A549 (cell line): Measurements from ENCODE around the gene HEXIM2. TPM values are rescaled to one million over a fixed set of nuclear protein-coding genes. Genes with fewer than 3 reads are reported as not detected.
A peak's percentile ranks its signal among the peaks of the same experiment; 100 is the strongest.

Experiments
- ATAC-seq, 2 experiments: fragments of 200-7000 bp in 1 of 2; fragments of >200 bp in 1 of 2; cut with Nextera tagmentation in 1 of 2; cut with Tn5 transposase in 1 of 2; 3 replicates each; pipeline versions ENCODE4 v1.8.0 to v1.9.1; 2018 to 2020; ENCODE audit warnings: mild to moderate bottlenecking in 1 of 2, moderate library complexity in 1 of 2
- CTCF ChIA-PET: fragments of 300-600 bp; sonication (Branson Sonifier 250); formaldehyde crosslinking; extraction: SDS; loops from one replicate; lab custom pipeline; 2021; ENCODE audit warnings: antibody characterized with exemption, inconsistent platforms; lab: Yijun Ruan, JAX
- POLR2A ChIA-PET: fragments of 350-600 bp; formaldehyde crosslinking; extraction: SDS; loops from one replicate; lab custom pipeline; 2021; ENCODE audit warnings: antibody characterized with exemption, inconsistent platforms; lab: Yijun Ruan, JAX
- DNase-seq, 2 experiments: peaks; one replicate each; pipeline versions ENCODE4 v3.0.0 to v3.0.0-alpha.2; 2011 to 2016; ENCODE audit warnings: low read depth in 1 of 2, low spot score in 1 of 2
- FAIRE-seq: peaks from 2 replicates; lab custom pipeline; 2011; peaks lifted over from hg19 to GRCh38; lab: Jason Lieb, UNC
- H3K27ac ChIP-seq, 2 experiments: fragments of >200 bp; sonication (Bioruptor Twin); formaldehyde crosslinking; 3 replicates each; pipeline ENCODE4 v1.5.1; 2016 to 2017
- H3K4me1 ChIP-seq: fragments of >200 bp; sonication (Bioruptor Twin); formaldehyde crosslinking; 3 replicates; pipeline ENCODE4 v1.6.1; 2016
- H3K4me2 ChIP-seq: fragments of >200 bp; sonication (Bioruptor Twin); formaldehyde crosslinking; 3 replicates; pipeline ENCODE4 v1.6.1; 2016
- H3K4me3 ChIP-seq: fragments of >200 bp; sonication (Bioruptor Twin); formaldehyde crosslinking; 3 replicates; pipeline ENCODE4 v1.5.1; 2016
- H3K9me3 ChIP-seq: fragments of >200 bp; sonication (Bioruptor Twin); formaldehyde crosslinking; 3 replicates; pipeline ENCODE4 v1.6.1; 2016
- ATOH8 ChIP-seq: fragments of 250-450 bp; sonication (Bioruptor Pico); IDR thresholded peaks from 2 replicates; pipeline ENCODE4 v1.5.0; 2020; ENCODE audit warnings: low read depth, mild to moderate bottlenecking, moderate library complexity
- CBX2 ChIP-seq: fragments of 200-600 bp; sonication (generic); IDR thresholded peaks from 2 replicates; pipeline ENCODE4 v1.6.1; 2016; ENCODE audit warnings: low read depth, mild to moderate bottlenecking, borderline replicate concordance
- EHF ChIP-seq: fragments of 250-450 bp; sonication (Bioruptor Pico); IDR thresholded peaks from 2 replicates; pipeline ENCODE4 v1.5.0; 2020; ENCODE audit warnings: mild to moderate bottlenecking
- FOSL2 ChIP-seq, 2 experiments: fragments of 450-650 bp in 1 of 2; fragments of >200 bp in 1 of 2; sonication (Bioruptor Twin) in 1 of 2; formaldehyde crosslinking; IDR thresholded peaks; 2 replicates each; pipeline versions ENCODE4 v1.5.0 to v1.6.1; 2016 to 2020; ENCODE audit warnings: mild to moderate bottlenecking in 1 of 2, moderate library complexity in 1 of 2
- HMGXB4 ChIP-seq: fragments of 250-450 bp; sonication (Bioruptor Pico); IDR thresholded peaks from 2 replicates; pipeline ENCODE4 v1.5.0; 2021; ENCODE audit warnings: mild to moderate bottlenecking, moderate library complexity, borderline replicate concordance
- HOXA7 ChIP-seq: fragments of 250-450 bp; sonication (Bioruptor Pico); IDR thresholded peaks from 2 replicates; pipeline ENCODE4 v1.5.0; 2020; ENCODE audit warnings: mild to moderate bottlenecking, moderate library complexity
- HOXB13 ChIP-seq: fragments of 250-450 bp; sonication (Bioruptor Pico); IDR thresholded peaks from 2 replicates; pipeline ENCODE4 v1.5.0; 2020; ENCODE audit warnings: low read depth, mild to moderate bottlenecking, moderate library complexity
- HOXB5 ChIP-seq: fragments of 250-450 bp; sonication (Bioruptor Pico); IDR thresholded peaks from 2 replicates; pipeline ENCODE4 v1.5.0; 2020; ENCODE audit warnings: mild to moderate bottlenecking, moderate library complexity
- KDM1A ChIP-seq: fragments of 200-600 bp; sonication (generic); IDR thresholded peaks from 2 replicates; pipeline ENCODE4 v1.6.1; 2016; ENCODE audit warnings: low read depth, mild to moderate bottlenecking
- KDM5A ChIP-seq: fragments of 200-600 bp; sonication (generic); IDR thresholded peaks from 2 replicates; pipeline ENCODE4 v1.6.1; 2016; ENCODE audit warnings: antibody characterized with exemption, mild to moderate bottlenecking
- MAFK ChIP-seq: fragments of 450-650 bp; IDR thresholded peaks from 2 replicates; pipeline ENCODE4 v1.6.1; 2014; ENCODE audit not compliant: partially characterized antibody
- MAZ ChIP-seq: fragments of 150-350 bp; IDR thresholded peaks from 2 replicates; pipeline ENCODE4 v1.6.1; 2014; ENCODE audit warnings: antibody characterized with exemption, low read depth, low read length, borderline replicate concordance
- MYC ChIP-seq: IDR thresholded peaks from 2 replicates; pipeline ENCODE4 v1.6.1; 2012; ENCODE audit warnings: mild to moderate bottlenecking, inconsistent platforms, low read length, improper control_type of control experiment, borderline replicate concordance
- NR3C1 ChIP-seq: fragments of >200 bp; sonication (Bioruptor Twin); formaldehyde crosslinking; IDR thresholded peaks from 3 replicates; pipeline ENCODE4 v1.6.1; 2017
- PHF8 ChIP-seq: fragments of 200-600 bp; sonication (generic); IDR thresholded peaks from 2 replicates; pipeline ENCODE4 v1.6.1; 2016; ENCODE audit warnings: low read depth, mild to moderate bottlenecking, antibody characterized with exemption, moderate library complexity, borderline replicate concordance
- POLR2A ChIP-seq: IDR thresholded peaks from 2 replicates; pipeline ENCODE4 v1.6.1; 2012; ENCODE audit warnings: mild to moderate bottlenecking, low read length
- RAD21 ChIP-seq, 2 experiments: fragments of >200 bp in 1 of 2; sonication (Bioruptor Twin) in 1 of 2; formaldehyde crosslinking in 1 of 2; IDR thresholded peaks in 1 of 2; conservative IDR thresholded peaks in 1 of 2; 2 replicates in 1 of 2; 3 replicates in 1 of 2; pipeline ENCODE4 v1.6.1; 2012 to 2018; ENCODE audit warnings: inconsistent platforms in 1 of 2
- RARB ChIP-seq: fragments of 250-450 bp; sonication (Bioruptor Pico); IDR thresholded peaks from 2 replicates; pipeline ENCODE4 v1.8.0; 2021; ENCODE audit warnings: mild to moderate bottlenecking, moderate library complexity
- RCOR1 ChIP-seq: fragments of 150-350 bp; IDR thresholded peaks from 2 replicates; pipeline ENCODE4 v1.6.1; 2014; ENCODE audit warnings: antibody characterized with exemption, low read length, low read depth
- RFX5 ChIP-seq: fragments of 450-650 bp; IDR thresholded peaks from 2 replicates; pipeline ENCODE4 v1.7.1; 2014; ENCODE audit warnings: antibody characterized with exemption, mild to moderate bottlenecking, moderate library complexity
- TP53 ChIP-seq: fragments of 250-450 bp; sonication (Bioruptor Pico); IDR thresholded peaks from 2 replicates; pipeline ENCODE4 v1.5.0; 2021; ENCODE audit warnings: mild to moderate bottlenecking, moderate library complexity
- USF2 ChIP-seq: fragments of 450-650 bp; IDR thresholded peaks from 2 replicates; pipeline ENCODE4 v1.6.1; 2014; ENCODE audit warnings: antibody characterized with exemption
- ZC3H11A ChIP-seq: fragments of 450-650 bp; IDR thresholded peaks from 2 replicates; pipeline ENCODE4 v1.6.1; 2014; ENCODE audit warnings: antibody characterized with exemption, mild to moderate bottlenecking
- ZNF302 ChIP-seq: fragments of 250-450 bp; sonication (Bioruptor Pico); IDR thresholded peaks from 2 replicates; pipeline ENCODE4 v1.9.0; 2021; ENCODE audit warnings: inconsistent platforms, mild to moderate bottlenecking, moderate library complexity
- WGBS: methylation state at CpG from one replicate; pipeline ENCODE4 v1.1.6; 2017; ENCODE audit errors: missing lambda C conversion rate; 5-methylcytosine and 5-hydroxymethylcytosine counted together
- polyA plus RNA-seq, 4 experiments: library from polyadenylated mRNA; depleted of rRNA in 3 of 4; stranded (reverse); fragments of >200 nt; fragmentation: RNase III in 1 of 4; extraction: RNeasy Plus Mini Kit Qiagen cat#74134 plus additional on column Dnase treatment in 1 of 4; gene quantifications; 2 replicates in 3 of 4; 3 replicates in 1 of 4; pipeline ENCODE4 v1.2.3, GENCODE V29; 2011 to 2017
- TF ChIP-seq, protein P1 (sequence below): IDR thresholded peaks from 2 replicates; pipeline ENCODE4 v1.6.1; 2012
- TF ChIP-seq, protein P2 (sequence below): IDR thresholded peaks from 2 replicates; pipeline ENCODE4 v1.6.1; 2012; ENCODE audit warnings: low read depth, borderline replicate concordance
- TF ChIP-seq, protein P3 (sequence below): fragments of 200-600 bp; sonication (generic); IDR thresholded peaks from 2 replicates; pipeline ENCODE4 v1.6.1; 2016; ENCODE audit warnings: antibody characterized with exemption, mild to moderate bottlenecking, moderate library complexity
- TF ChIP-seq, protein P4 (sequence below): fragments of >200 bp; sonication (Bioruptor Twin); formaldehyde crosslinking; IDR thresholded peaks from 3 replicates; pipeline ENCODE4 v1.5.1; 2016

HEXIM2 gene
- polyA plus RNA-seq, 2 of the 4 experiments (the other 2 are of a cell fraction) = 15.5 to 23.1 TPM

- H3K27ac ChIP-seq = peak overlapping the region; percentile 92 to 94
- ChIA-PET POLR2A (interaction anchor here (0.6 to 7.5 kb wide), 47 partner anchors 8 to 374 kb away, joined by 3 to 404 read pairs (median 9); partner anchors contain the start of genes ACBD4, FMNL1, HEXIM2 and MAP3K14), CTCF (interaction anchor here (0.6 to 43.5 kb wide), 30 partner anchors 16 to 1697 kb away, joined by 3 to 2147 read pairs (median 5); partner anchors contain the start of genes ACBD4, FMNL1, HEXIM2 and PLCD3)
- H3K4me1 ChIP-seq = peaks cover 27% of the 10 kb centered on the region
- H3K4me3 ChIP-seq = peak overlapping the region; percentile 74
- H3K9me3 ChIP-seq = no peaks in the 10 kb centered on the region
- H3K4me2 ChIP-seq = peak overlapping the region; percentile 73
- peak; percentile 57 to 70 for ATAC-seq
- WGBS = 2% methylated on average over 31 of the region's 32 CpGs
- no peak for FAIRE-seq
- peak; percentile 90 to 93 for DNase-seq
- peak; percentile 95 for TF ChIP-seq MAZ
- no peak for TF ChIP-seq HOXB5 (CRISPR knock-in tag)
- TF ChIP-seq PHF8 = peak; percentile 38; the same call in 1 of the 2 replicates
- TF ChIP-seq HMGXB4 (CRISPR knock-in tag) = no peak; the same call in 1 of the 2 replicates
- 0 out of 2 replicates have a peak, but pooled peaks have one; percentile 51 for TF ChIP-seq HOXA7
- no peak for TF ChIP-seq TP53
- no peak for TF ChIP-seq CBX2
- no peak for TF ChIP-seq ATOH8 (CRISPR knock-in tag)
- TF ChIP-seq RFX5 = no peak
- no peak for TF ChIP-seq NR3C1
- TF ChIP-seq, protein P1, sequence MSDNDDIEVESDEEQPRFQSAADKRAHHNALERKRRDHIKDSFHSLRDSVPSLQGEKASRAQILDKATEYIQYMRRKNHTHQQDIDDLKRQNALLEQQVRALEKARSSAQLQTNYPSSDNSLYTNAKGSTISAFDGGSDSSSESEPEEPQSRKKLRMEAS = no peak; the same call in 1 of the 2 replicates
- TF ChIP-seq ZC3H11A = no peak
- peak; percentile 53 for TF ChIP-seq POLR2A
- TF ChIP-seq HOXB13 = no peak
- TF ChIP-seq, protein P2, sequence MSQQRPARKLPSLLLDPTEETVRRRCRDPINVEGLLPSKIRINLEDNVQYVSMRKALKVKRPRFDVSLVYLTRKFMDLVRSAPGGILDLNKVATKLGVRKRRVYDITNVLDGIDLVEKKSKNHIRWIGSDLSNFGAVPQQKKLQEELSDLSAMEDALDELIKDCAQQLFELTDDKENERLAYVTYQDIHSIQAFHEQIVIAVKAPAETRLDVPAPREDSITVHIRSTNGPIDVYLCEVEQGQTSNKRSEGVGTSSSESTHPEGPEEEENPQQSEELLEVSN = 0 out of 2 replicates have a peak, but pooled peaks have one; percentile 16
- TF ChIP-seq KDM5A = peak; percentile 46; the same call in 1 of the 2 replicates
- no peak for TF ChIP-seq KDM1A
- no peak for TF ChIP-seq RCOR1
- TF ChIP-seq RARB (CRISPR knock-in tag) = no peak
- no peak for TF ChIP-seq MAFK
- TF ChIP-seq FOSL2 (IDR thresholded peaks at IDR 0.05) = no peak
- no peak for TF ChIP-seq FOSL2 (CRISPR knock-in tag; IDR thresholded peaks at IDR 0.05)
- TF ChIP-seq MYC = no peak
- TF ChIP-seq USF2 = no peak
- TF ChIP-seq, protein P3, sequence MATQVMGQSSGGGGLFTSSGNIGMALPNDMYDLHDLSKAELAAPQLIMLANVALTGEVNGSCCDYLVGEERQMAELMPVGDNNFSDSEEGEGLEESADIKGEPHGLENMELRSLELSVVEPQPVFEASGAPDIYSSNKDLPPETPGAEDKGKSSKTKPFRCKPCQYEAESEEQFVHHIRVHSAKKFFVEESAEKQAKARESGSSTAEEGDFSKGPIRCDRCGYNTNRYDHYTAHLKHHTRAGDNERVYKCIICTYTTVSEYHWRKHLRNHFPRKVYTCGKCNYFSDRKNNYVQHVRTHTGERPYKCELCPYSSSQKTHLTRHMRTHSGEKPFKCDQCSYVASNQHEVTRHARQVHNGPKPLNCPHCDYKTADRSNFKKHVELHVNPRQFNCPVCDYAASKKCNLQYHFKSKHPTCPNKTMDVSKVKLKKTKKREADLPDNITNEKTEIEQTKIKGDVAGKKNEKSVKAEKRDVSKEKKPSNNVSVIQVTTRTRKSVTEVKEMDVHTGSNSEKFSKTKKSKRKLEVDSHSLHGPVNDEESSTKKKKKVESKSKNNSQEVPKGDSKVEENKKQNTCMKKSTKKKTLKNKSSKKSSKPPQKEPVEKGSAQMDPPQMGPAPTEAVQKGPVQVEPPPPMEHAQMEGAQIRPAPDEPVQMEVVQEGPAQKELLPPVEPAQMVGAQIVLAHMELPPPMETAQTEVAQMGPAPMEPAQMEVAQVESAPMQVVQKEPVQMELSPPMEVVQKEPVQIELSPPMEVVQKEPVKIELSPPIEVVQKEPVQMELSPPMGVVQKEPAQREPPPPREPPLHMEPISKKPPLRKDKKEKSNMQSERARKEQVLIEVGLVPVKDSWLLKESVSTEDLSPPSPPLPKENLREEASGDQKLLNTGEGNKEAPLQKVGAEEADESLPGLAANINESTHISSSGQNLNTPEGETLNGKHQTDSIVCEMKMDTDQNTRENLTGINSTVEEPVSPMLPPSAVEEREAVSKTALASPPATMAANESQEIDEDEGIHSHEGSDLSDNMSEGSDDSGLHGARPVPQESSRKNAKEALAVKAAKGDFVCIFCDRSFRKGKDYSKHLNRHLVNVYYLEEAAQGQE = no peak
- TF ChIP-seq ZNF302 (CRISPR knock-in tag) = no peak
- peak; percentile 80 to 86 for TF ChIP-seq RAD21 (conservative IDR thresholded peaks at IDR 0.05 in 1 of 2, IDR thresholded peaks at IDR 0.05 in 1 of 2)
- no peak for TF ChIP-seq EHF
- TF ChIP-seq, protein P4, sequence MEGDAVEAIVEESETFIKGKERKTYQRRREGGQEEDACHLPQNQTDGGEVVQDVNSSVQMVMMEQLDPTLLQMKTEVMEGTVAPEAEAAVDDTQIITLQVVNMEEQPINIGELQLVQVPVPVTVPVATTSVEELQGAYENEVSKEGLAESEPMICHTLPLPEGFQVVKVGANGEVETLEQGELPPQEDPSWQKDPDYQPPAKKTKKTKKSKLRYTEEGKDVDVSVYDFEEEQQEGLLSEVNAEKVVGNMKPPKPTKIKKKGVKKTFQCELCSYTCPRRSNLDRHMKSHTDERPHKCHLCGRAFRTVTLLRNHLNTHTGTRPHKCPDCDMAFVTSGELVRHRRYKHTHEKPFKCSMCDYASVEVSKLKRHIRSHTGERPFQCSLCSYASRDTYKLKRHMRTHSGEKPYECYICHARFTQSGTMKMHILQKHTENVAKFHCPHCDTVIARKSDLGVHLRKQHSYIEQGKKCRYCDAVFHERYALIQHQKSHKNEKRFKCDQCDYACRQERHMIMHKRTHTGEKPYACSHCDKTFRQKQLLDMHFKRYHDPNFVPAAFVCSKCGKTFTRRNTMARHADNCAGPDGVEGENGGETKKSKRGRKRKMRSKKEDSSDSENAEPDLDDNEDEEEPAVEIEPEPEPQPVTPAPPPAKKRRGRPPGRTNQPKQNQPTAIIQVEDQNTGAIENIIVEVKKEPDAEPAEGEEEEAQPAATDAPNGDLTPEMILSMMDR = peak; percentile 91
Measured at GRCh38 chr17:45149037-45149668, 12.5 kb upstream of the HEXIM2 start.
